Fibroblast of the conjunctiva (primary cell): ENCODE results near the gene IL1RAPL1.

Experiments
- DNase-seq: peaks from one replicate; pipeline ENCODE4 v3.0.0-alpha.2; 2010; ENCODE audit warnings: low read depth

IL1RAPL1 gene

DNA sequence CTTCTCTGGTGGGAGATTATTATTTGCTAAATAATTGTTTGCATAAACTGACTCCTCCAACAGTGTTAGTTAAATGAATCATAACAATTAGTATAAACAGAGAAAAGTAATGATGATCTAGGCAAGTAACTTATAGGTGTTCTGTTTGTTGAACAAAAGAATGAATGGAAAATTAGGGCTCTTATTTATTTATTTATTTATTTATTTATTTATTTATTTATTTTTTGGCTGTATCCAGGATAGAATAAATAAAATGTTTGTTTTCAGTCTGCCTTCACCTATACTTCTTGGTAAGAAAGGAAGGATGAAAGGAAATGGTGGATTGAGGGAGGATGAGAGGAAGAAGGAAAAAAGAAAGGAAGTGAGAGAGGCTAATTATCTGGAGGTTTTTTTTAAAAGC lies 1066.5 kb downstream of the IL1RAPL1 start:
- DNase-seq = no peak

DNA sequence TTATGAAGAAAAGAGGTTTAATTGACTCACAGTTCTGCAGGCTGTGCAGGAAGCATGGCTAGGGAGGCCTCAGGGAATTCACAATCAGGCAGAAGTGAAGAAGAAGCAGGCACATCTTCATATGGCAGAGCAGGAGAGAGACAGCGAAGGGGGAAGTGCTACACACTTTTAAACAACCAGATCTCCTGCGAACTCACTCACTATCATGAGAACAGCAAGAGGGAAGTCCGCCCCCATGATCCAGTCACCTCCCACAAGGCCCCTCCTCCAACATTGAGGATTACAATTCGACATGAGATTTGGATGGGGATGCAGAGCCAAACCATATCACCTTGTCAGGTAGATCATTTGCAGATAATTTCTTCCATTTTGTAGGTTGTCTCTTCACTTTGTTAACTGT lies 1072.7 kb downstream of the IL1RAPL1 start:
- DNase-seq = no peak

DNA sequence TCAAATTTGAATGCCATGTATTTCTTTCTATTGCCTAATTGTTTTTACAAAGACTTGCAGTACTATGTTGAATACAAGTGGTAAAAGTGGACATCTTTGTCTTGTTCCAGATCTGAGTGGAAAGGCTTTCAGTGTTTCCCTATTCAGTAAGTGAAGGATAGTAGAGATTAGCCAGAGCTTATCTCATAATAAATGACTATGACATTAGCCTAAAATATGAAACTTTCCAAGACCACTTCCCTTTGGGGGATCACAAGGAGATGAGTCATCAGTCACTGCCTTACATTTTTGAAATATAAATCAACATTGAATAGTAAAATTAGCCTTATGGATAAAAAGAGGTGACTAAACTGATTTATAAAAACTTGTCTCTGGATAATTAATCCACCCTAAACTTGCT lies 1074.0 kb downstream of the IL1RAPL1 start:
- no peak for DNase-seq

GRCh38 chrX:29662101-29662500 lies 1074.9 kb downstream of the IL1RAPL1 start:
- no peak for DNase-seq

- DNase-seq = peak; percentile 54
These were observed 1075.7 kb downstream of the IL1RAPL1 start for GRCh38 chrX:29662759-29663503.

DNA sequence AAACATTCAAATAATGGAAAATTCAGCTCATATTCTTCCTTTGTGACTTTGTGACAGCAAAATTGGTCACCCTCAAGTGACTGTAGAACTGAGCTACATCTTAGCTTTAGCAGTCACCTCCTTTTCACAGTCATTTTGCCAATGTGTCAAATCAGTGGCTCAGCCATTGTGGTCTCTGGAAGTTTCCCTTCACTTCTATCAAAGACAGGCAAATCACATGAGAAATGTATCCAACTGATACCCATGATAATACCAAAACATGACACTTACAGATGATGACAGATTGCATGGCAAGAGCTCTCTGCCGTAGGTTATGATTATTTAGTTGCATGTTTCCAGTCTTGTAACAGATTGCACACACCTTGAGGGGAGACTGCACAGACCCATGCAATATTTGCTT lies 1078.3 kb downstream of the IL1RAPL1 start:
- DNase-seq = no peak

GRCh38 chrX:29666366-29666765 lies 1079.1 kb downstream of the IL1RAPL1 start:
- no peak for DNase-seq

- no peak for DNase-seq
These were observed 1084.2 kb downstream of the IL1RAPL1 start for GRCh38 chrX:29671421-29671820.

- DNase-seq = no peak
These were observed 1100.4 kb downstream of the IL1RAPL1 start for GRCh38 chrX:29687687-29688086.

- no peak for DNase-seq
These were observed 1102.8 kb downstream of the IL1RAPL1 start for GRCh38 chrX:29690061-29690460.

GRCh38 chrX:29691044-29691443 lies 1103.8 kb downstream of the IL1RAPL1 start:
- no peak for DNase-seq

DNA sequence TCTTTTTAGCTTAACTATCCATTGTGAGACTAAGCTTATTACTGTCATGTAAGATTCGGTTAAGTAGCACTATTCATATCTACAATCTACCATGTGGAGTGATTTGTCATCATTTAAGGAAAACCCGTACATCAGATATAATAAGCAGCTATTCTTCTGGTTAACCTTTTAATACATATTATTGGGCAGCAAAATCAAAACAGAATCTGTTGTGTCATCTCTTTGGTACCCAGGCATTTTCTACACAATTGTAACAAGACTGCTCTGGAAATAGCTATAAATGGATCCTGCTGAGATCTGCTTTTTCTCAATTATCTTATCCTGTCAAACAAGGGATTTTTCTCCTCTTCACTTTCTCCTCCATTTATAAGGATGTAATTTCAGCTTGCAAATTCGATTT lies 1106.7 kb downstream of the IL1RAPL1 start:
- DNase-seq = no peak

- DNase-seq = no peak
These were observed 1112.0 kb downstream of the IL1RAPL1 start for GRCh38 chrX:29699239-29699638.

- no peak for DNase-seq
These were observed 1119.8 kb downstream of the IL1RAPL1 start for GRCh38 chrX:29707088-29707487.

DNA sequence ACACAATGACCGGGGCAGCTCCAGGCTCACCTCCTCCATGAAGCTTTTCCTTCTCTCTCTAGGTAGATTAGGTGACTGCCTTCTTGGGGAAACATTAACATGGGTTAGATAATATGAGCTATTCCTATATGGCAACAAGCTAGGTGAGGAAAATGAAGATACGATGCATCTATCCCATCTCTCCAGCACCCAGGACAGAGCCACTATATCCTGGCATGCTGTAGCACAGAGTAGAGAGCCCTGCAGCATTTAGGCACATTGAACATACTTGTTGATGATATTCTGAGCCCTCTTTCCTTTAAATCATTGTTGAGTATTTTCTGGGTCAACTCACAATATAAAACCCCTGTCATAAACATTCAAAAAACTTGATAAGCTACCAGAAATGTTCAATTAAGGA lies 1133.9 kb downstream of the IL1RAPL1 start:
- DNase-seq = no peak

- no peak for DNase-seq
These were observed 1137.1 kb downstream of the IL1RAPL1 start for GRCh38 chrX:29724316-29724715.

GRCh38 chrX:29726811-29727210 lies 1139.6 kb downstream of the IL1RAPL1 start:
- DNase-seq = no peak

DNA sequence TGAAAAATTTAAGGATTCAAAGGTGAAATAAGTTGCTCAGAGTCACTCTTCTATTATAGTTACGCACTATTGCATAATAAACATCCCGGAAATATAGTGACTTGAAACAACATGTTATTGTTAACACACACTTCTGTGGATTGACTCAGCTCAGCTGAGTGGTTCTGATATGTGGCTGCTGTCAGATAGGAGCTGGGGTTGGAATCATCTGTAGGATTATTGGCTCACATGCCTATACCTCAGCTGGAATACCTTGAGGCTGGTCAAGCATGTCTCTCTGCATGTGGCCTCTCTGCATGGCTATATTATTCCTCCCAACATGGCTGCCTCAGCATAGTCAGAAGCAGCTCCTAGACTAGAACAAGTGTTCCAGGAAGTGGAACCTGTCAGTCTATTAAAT lies 1141.4 kb downstream of the IL1RAPL1 start:
- no peak for DNase-seq

- no peak for DNase-seq
These were observed 1157.7 kb downstream of the IL1RAPL1 start for GRCh38 chrX:29744966-29745365.

DNA sequence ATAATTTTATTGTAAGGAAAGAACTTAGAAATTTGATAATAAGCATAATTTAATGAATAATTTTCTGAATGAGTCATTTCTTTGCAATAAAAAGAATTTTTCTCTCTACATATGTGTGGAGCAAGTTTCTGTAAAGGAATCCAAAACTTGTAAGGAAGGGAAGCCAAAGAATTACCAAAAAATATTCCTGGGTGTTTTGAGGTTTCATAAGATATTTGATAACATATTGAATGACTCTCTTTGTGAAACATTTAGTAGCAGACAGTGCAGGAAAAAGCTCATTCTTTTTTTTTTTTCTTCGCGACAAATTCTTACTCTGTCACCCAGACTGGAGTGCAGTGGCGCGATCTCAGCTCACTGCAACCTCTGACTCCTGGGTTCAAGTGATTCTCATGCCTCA lies 1159.1 kb downstream of the IL1RAPL1 start:
- no peak for DNase-seq

- DNase-seq = no peak
These were observed 1174.8 kb downstream of the IL1RAPL1 start for GRCh38 chrX:29762006-29762405.

- no peak for DNase-seq
These were observed 1188.6 kb downstream of the IL1RAPL1 start for GRCh38 chrX:29775890-29776289.

GRCh38 chrX:29787656-29788055 lies 1200.4 kb downstream of the IL1RAPL1 start:
- no peak for DNase-seq

- DNase-seq = no peak
These were observed 1201.9 kb downstream of the IL1RAPL1 start for GRCh38 chrX:29788991-29789699.
